HG02840 (cell line): ENCODE data around the gene THSD8.
"Not testable (repeated sequence)": the region's sequence is repeated elsewhere in the genome, so short reads cannot be mapped to it uniquely, and the experiment has no call there.

Experiments used
- ATAC-seq: cut with Tn5 transposase; IDR thresholded peaks from one replicate; pipeline ENCODE4 v1.9.1; 2021; ENCODE audit warnings: mild to moderate bottlenecking, moderate library complexity, moderate number of reproducible peaks; ENCODE audit not compliant: unreplicated experiment, low FRiP score

The THSD8 gene

GRCh38 chr19:12791345-12792050 is 10.4 kb upstream of the THSD8 start, which contains the start of gene JUNB:
Gene JUNB (plus strand): TSS chr19:12791486. CDS start chr19:12791772, 286 bp downstream.
- ATAC-seq, result peak; percentile 30

GRCh38 chr19:12792051-12792852 is 9.6 kb upstream of the THSD8 start:
- ATAC-seq, result no peak

- no peak for ATAC-seq
Observed at GRCh38 chr19:12792853-12793289, 9.0 kb upstream of the THSD8 start.

- no peak for ATAC-seq
Observed at GRCh38 chr19:12793290-12794195, 8.3 kb upstream of the THSD8 start.

GRCh38 chr19:12794196-12794941 is 7.5 kb upstream of the THSD8 start:
- no peak for ATAC-seq

GRCh38 chr19:12794971-12795381 is 6.9 kb upstream of the THSD8 start:
- no peak for ATAC-seq

GRCh38 chr19:12796146-12797071 is 5.5 kb upstream of the THSD8 start:
- ATAC-seq, result no peak

GRCh38 chr19:12797141-12797587 is 4.7 kb upstream of the THSD8 start:
- no peak for ATAC-seq

- ATAC-seq, result not testable (repeated sequence)
Observed at GRCh38 chr19:12797607-12798006, 4.3 kb upstream of the THSD8 start.

GRCh38 chr19:12799742-12800465 is 2.0 kb upstream of the THSD8 start:
- ATAC-seq, result no peak

- ATAC-seq, result no peak
Observed at GRCh38 chr19:12800466-12800770, 1.5 kb upstream of the THSD8 start.

- ATAC-seq, result no peak
Observed at GRCh38 chr19:12800923-12801465, 875 bp upstream of the THSD8 start.

GRCh38 chr19:12802267-12803106 is 618 bp downstream of the THSD8 start:
- no peak for ATAC-seq

- no peak for ATAC-seq
Observed at GRCh38 chr19:12804051-12804450, 2.2 kb downstream of the THSD8 start.

- peak; percentile 77 for ATAC-seq
Observed at GRCh38 chr19:12806242-12807081, 4.6 kb downstream of the THSD8 start, which contains the start of gene RNASEH2A. Gene RNASEH2A (plus strand): TSS chr19:12806584. CDS start chr19:12806674, 90 bp downstream.

- no peak for ATAC-seq
Observed at GRCh38 chr19:12815088-12815487, 13.2 kb downstream of the THSD8 start.
